Measurements from ENCODE around the gene NIPAL4. TPM values are rescaled to one million over a fixed set of nuclear protein-coding genes. Genes with fewer than 3 reads are reported as not detected.

Gene NIPAL4
- total RNA-seq, 2 donors from 2014 or later = 0.27 to 0.49 TPM

Other genes with a start within 250 kb of the NIPAL4 start
- 100 to 1,000 TPM in 1 of 2 donors, 10 to 100 TPM in 1; 60.0 to 192 TPM for gene CYFIP2, start 194.1 kb upstream of the NIPAL4 start, total RNA-seq
- gene ADAM19, start 115.6 kb downstream of the NIPAL4 start, total RNA-seq = 10 to 100 TPM in 1 of 2 donors, 1 to 10 TPM in 1; 9.9 to 46.1 TPM
- not detected for gene SOX30, start 192.2 kb downstream of the NIPAL4 start, total RNA-seq
- not detected for gene C5orf52, start 211.3 kb downstream of the NIPAL4 start, total RNA-seq